SIG-M5 (cell line): Measurements from ENCODE around the gene UAP1L1.
A peak's percentile ranks its signal among the peaks of the same experiment; 100 is the strongest.

Experiments used
- DNase-seq: peaks from one replicate; lab custom pipeline; 2025; lab: John Stamatoyannopoulos, UW

The UAP1L1 gene

DNA sequence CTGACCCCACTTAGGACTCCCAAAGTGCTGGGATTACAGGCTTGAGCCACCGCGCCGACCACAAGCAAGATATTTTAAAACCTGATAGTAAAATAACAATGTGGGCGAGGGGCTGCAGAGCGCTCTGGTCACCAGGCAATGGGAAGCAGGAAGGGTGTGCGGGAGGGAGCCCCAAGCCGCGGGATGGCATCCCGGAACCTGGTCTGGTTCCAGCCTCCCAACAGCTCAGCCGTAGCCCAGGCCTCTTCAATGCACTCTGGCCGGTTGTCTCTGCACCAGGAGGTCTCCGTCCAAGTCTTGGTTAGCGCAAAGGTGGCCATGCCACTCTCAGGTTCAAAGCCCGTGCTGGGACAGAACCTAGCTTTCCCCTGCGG is 694 bp upstream of the UAP1L1 start:
- no peak for DNase-seq

DNA sequence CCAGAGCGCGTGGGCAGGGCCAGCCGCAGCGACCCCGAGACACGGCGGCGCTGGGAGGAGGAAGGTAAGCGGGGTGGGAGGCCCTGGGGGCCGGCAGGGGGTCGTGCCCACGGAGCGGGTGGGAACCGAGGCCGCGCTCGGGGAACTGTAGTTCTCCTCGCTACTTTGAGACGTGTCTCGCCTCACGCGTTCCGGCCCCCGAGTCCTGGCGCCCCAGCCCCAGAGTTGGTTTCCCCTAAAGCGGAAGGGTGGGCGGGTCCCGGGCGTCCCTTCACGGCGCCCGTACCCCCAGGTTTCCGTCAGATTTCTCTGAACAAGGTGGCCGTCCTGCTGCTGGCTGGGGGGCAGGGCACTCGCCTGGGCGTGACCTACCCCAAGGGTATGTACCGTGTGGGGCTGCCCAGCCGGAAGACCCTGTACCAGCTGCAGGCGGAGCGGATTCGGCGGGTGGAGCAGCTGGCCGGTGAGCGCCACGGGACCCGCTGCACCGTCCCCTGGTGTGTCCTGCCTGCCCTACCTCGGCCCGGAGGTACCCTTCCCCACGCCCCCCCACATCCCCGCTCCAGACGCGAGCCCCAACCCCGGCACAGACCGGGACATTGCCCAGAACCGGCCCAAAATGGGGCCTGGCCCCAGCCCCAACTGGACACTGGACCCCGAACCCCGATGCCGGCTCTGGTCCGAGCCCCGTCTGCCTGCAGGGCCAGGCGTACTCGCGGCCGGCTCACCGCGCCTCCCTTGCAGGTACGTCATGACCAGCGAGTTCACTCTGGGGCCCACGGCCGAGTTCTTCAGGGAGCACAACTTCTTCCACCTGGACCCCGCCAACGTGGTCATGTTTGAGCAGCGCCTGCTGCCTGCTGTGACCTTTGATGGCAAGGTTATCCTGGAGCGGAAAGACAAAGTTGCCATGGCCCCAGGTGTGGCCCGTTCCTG is 709 bp downstream of the UAP1L1 start:
- DNase-seq, result no peak

DNA sequence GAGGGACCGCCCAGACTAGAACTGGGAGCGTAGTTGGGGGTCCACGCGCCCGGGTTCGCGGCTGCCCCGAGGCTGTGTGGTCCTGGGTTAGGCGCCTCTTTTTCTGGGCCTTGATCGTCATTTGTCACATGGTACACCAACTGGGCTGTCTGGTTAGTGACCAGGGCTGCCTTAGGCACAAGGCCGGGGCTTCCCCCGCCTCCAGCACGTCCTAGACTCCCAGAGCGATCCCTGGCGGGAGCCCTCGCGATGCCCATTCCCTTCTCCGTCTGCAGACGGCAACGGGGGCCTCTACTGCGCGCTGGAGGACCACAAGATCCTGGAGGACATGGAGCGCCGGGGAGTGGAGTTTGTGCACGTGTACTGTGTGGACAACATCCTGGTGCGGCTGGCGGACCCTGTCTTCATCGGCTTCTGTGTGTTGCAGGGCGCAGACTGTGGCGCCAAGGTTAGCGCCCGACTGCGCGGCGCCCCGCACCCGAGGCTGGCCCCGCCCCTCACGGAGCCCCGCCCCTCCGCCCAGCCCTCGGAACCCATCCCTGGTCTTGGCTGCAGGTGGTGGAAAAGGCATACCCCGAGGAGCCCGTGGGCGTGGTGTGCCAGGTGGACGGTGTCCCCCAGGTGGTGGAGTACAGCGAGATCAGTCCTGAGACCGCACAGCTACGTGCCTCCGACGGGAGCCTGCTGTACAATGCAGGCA is 1.5 kb downstream of the UAP1L1 start:
- DNase-seq, result no peak

DNA sequence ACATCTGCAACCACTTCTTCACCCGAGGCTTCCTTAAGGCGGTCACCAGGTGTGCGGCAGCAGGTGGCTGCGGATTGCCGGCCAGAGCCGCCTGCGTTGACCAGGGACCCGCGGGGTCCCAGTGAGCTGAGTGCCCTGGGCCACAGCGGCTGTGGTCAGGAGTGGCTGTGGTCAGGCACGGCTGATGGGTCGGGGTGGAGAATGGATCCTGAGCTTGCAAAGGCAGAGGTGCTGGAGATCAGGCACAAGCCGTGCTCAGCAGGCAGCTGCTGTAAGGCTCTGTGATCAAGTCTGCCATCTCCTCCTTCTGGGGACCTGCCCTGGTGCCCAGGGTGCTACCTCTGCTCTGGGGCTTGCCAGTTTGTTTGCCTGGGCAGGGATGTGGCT is 2.1 kb downstream of the UAP1L1 start:
- no peak for DNase-seq

DNA sequence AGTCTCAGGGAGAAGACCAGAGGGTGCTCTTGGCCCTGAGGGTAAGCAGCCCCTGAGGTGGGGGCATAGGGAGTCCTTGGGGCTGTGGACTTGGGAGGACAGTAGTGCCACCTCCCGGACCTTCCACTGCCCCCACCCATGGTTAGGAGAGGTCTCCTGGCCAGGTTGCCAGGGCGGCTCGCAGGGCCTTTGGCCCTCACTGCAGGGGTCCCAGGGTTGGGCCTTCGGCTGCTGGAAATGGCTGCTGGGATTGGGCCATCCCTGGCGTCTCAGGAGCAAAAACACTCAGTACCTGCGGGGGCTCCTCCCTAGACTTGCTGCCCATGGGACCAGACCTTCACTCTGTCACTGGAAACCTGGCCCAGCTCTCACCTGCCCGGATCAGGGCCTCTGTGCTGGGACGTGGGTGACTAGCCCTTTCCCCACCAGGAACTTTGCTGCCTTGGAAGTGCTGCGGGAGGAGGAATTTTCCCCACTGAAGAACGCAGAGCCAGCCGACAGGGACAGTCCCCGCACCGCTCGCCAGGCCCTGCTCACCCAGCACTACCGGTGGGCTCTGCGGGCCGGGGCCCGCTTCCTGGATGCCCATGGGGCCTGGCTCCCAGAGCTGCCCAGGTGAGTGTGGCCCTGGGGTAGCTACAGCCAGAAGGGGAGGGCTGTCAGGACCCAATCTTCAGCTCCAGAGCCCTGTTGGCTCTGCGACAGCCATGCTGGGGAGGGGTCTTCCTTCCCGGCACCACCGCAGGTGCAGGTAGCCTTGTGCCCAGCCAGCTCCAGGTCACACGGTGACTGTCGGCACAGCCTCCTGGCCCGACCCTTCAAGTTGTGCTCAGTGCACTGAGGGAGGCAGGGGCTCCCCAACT is 3.2 kb downstream of the UAP1L1 start:
- no peak for DNase-seq

DNA sequence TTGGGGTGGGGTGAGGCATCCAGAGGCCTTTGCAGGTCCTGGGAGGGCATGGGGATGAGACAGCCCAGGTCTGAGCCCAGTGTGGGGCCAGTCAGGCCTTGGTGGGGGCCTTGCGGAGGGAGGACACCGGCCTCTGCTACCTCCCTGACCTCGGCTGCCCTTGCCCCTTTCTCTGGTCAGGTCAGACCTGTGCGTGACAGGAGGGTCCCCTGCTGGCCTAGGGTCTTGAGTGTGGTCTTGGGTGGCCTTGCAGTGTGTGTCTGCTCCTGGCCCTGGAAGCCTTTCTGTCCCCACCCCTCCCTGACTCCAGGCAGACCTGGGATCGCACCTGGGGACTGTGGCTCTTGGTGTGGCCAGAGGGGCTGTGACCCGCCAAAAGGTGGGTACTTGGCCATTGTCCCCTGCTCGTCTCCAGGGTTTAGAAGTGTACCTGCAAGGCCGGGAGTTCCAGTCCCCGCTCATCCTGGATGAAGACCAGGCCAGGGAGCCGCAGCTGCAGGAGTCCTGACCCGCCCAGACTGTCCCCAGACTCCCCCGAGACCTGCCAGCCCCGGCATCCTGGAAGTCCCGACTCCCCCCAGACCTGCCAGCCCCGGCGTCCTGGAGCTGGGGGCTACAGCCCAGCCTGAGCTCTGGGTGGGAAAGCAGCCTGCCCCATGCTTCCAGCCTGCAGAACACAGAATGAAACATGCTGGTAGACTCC is 5.1 kb downstream of the UAP1L1 start:
- DNase-seq, result no peak

DNA sequence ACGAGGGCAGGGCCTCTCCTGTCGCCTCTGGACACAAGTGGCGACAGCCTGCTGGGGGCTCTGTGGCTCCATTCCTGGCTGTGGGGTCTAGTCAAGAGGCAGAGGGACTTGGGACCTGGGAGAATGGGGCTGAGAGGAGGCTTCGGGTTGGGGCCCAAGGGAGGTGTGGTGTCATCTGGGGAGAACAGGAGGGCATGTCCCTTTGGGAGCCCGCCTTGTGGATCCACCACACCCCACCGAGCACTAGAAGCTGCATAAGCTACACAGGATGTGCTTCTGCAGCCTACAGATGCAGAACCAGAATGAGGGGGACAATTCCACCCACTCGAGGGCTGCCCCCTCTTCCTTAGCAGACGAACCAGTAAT is 5.6 kb downstream of the UAP1L1 start:
- DNase-seq, result no peak

DNA sequence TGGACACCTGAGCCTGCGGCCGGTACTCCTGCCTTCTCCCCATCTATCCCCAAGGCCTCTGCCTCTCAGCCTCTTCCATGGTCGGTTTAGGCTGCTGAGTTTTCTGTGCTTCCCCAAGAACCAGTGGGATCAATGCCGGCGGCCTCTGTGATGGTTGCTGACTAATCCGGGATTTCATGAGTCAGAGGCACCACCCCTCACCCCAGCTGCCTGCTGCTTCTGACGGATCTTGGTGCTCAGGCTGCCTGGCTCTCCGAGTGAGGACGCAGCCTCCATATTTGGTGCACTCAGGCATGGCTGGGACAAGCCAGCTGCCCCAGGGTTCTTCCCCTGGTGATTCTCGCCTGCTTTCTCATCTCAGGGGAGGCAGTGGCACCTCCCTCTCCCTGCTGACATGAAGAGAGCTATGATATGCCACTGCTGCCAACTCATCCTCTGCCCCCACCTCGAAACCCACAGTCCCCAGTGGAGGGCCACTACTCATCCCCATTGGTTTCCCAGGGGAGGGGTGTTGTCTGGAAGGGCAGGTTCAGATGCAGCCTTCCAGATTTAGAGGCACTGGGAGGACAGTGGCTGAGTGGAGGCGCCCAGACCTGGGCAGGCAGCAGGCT is 6.2 kb downstream of the UAP1L1 start:
- no peak for DNase-seq

DNA sequence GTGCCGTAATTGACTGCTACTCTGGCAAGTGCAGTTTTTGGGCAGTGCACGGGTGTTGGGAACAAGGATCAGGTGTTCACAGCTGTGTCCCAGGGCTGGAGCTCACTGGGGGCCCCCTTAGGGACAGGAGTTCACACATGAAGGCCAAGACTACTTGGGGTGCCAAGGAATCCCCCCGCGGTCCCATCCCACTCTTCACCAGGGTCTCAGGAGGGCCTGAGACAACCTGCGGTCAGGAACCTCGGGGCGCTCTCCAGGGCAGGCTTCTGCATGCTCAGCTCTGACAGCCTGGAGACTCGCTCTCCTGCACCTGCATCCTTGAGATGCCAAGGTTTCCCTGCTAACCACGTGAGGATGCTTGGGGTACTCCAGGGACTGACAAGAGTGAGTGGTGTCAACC is 7.2 kb downstream of the UAP1L1 start:
- DNase-seq, result no peak

DNA sequence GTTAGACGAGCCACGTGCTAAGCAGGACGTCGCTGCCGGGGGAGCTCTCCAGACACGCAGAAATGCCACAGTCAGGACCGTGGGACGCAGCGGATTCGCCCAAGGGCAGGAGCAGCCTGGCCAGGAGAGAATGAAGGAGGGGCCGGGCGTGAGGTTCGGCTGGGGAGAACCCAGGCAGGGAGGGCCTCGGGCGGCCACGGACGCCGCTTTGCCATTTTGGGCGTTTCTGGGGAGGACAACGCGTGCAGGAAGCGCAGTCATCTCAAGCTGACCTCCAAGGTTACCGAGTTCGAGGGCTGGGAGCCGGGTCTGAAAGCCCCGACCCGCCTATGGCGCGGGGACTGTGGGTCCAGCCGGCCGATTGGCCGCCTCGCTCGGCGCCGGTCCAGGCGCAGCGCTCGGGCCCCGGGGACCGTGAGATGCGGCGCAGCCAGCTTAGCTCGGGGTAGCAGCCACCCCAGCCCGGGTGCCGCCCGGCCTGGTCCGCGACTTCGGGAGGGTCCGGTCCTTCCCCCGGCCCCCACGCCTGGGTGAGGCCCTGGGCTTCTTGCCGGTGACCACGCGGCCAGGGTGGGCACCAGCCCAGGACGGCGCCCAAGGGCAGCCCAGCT is 8.7 kb downstream of the UAP1L1 start:
- DNase-seq, result no peak

DNA sequence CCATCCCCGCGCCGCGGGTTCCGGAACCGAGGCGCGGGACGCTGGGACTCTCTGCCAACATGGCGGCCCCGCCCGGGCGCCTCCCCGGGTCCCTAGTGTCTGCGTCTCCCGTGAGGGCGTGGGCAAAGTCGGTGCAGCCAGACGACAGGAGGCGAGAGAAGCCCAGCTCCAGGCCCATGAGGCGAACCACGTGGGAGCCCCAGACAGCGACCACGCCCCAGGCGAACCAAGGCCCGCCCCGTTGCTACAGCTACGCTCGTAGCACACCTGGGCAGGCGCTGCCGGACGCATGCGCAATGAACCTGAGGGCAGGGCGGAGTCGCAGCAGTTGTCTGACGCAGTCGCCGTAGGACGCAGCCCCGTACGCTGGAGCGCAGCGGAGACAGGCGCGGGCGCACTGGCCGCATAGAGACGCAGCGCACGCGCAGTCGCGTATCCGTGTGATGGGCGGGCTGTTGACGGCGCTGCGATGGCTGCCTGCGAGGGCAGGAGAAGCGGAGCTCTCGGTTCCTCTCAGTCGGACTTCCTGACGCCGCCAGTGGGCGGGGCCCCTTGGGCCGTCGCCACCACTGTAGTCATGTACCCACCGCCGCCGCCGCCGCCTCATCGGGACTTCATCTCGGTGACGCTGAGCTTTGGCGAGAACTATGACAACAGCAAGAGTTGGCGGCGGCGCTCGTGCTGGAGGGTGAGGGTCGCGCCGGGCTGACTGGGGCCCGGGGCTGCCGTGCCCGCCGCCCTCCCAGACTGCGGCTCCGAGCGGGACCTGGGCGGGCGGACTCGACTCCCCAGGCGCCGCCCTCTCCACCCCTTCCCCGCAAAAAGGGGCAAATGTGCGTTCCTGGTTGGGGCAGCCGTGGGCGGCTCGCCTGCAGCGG is 9.5 kb downstream of the UAP1L1 start, which contains the start of gene MAN1B1:
MAN1B1 (plus strand) TSS at position 455 of the 878 bp plus-strand sequence; CDS start at position 470, 15 bp downstream.
- peak; percentile 81 for DNase-seq

DNA sequence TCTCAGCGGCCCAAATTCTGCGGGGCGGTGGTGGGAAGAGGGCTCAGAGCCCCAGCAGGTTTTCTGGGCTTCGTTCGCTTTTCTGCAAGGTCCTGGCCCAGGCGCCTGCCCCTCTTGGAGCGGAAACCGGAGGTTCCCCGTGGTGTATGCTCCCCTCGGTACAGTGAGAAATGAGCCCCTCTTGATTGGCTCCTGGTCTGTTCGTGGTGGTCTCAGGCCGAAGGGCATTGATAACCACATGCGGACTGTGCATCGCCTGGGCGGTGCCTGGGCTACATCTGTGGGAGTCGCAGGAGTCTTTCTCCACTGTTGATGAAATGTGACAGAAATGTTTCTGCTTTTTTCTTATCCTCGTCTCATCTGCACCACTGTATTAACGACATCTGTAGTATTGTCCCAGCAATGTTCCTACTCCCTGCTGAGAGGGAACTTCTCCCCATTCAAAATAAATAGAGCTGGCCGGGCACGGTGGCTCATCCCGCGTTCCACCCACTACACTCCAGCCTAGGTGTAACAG is 10.2 kb downstream of the UAP1L1 start:
- no peak for DNase-seq

DNA sequence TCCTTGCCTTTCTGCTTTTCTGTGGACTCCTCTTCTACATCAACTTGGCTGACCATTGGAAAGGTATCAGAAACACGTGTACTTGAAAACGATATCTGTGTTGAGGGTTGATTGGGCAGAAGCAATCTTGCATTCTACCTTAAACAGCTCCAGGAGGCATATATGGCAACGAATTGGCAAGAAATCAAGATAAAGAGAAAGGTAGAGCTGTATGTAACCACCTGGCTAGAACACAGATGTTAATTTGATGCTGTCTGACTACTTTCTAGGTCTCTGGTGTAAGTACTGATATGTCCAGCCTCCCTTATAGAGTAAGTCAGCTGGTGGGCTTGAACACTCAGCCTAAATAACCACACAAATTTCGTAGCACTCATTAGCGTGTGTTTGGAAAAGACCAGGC is 10.8 kb downstream of the UAP1L1 start:
- DNase-seq, result no peak

DNA sequence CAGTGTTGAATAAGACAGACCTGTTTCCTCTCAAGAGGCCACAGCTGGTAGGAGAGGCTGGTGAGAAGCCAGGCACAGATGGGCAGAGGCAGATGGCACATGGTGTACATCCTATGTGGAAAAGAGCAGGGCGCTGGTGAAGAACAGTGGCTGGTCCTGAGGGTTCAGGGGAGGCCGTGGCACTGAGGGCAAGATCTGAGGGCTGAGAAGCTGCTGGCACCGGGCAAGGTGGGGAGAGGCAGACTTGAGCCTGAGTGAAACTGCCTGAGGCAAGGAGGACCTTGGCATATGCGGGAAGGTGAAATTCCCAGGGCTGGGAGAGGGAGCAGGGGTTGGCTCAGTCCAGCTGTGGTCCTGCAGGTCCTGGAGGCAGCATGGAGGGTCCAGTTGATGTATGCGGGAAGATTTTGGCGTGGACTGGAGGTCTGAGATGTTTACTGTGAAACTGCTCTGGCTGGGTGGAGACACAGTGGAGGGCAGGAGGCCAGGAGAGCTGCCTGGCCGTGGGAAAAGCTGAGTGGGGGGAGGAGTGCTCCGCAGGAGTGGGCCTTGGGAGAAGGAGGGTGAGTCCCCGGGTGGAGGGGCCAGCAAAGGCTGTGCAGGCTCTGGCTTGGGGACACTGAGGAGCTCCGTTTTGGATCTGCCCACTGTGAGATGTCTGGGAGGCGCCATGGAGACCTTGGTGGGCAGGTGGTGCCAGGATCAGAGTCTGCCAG is 12.1 kb downstream of the UAP1L1 start:
- no peak for DNase-seq

DNA sequence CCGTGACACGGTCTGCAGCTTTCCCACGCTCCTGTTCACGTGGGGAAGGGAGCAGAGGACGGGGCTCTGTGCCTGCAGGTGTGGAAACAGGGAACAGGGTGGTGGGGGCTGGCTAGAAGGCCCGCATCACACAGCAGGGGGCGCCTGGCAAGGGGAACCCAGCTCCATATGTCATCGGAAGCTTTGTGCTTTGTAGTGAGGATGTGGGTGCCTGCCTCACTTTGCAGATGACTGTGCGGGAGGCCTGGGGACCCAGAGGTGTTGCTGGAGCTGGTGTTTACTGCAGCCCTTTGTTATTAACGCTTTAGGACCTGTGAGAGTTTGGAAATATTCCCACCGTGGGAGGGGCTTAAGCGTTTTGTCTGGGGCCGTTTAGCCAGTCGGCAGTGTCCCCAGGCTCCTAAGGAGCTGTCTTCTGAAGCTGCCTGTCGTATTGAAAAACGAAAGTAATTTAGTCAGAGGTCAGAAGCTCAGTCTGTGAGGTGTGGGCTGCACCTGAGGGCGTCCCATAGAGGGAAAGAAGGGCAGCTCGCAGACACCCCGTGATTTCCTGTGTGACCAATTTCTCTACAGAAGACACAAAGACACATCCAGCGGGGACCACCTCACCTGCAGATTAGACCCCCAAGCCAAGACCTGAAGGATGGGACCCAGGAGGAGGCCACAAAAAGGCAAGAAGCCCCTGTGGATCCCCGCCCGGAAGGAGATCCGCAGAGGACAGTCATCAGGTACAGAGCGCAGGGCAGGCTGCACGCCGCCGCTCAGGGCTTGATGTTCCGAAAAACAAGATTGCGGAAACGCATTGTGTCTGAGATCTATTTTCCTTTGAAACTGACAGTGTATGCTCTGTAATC is 18.6 kb downstream of the UAP1L1 start:
- no peak for DNase-seq

DNA sequence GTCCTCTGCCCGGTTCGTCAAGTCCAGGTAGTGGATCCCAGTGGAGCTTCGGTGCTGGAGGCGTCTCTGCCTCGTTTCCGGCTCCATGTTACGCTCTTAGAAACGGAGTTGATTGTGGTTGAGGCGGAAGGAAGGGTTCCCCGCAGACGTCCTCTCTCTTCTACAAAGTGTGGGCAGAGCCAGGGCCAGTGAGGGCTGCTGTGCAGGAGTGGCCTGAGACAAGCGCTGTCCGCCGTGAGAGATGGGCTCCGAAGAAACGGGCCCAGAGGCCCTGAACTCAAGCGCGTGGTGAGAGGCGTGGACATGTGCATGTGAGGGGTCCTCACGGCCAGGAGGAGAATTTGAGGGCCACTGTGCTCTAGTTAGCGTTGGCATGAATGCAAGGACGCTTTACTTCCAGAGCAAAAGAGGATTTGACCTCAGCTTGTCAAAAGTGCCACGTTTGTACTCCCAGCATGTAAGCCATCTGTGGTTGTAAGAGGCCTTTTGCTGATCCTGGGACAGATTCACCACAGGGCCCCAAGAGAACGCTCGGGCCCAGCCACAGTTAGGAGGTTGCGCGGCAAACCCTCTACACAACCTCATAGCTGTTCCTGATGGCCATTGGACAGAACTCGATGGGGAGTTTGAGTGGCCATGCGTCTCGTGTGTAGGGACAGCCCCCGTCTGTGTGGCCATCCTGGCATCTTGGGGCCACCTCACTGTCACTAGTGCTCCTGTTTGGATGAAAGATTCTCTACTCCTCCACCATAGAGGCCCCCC is 19.6 kb downstream of the UAP1L1 start:
- no peak for DNase-seq

DNA sequence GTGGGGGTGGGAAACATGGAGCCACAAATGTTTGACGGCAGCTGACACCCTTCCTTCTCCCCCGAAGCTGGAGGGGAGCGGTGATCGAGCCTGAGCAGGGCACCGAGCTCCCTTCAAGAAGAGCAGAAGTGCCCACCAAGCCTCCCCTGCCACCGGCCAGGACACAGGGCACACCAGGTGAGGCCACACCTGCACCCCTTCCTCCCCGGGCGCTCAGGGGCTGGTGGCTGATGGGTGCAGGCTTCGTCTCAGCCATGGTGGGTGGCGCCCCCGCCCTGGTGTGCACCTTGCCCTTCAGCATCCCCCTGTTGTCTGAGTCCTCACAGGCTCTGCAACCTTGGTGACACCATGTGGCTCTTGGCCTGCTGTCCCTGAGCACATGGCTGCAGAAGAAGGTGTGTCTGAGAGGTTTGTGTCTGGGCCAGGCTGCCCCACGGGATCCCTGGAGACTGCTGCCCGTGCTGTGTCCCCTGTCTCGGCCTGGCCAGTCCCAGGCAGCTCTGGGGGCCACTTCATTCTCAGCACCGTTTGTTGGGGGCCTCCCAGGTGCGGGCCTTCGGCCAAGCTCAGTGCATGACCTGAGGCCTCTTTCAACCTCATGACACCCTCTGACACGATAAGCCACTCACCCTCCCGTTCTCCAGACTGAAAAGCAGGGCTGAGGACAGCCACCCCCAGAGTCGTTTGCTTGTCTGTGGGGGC is 20.6 kb downstream of the UAP1L1 start:
- DNase-seq, result no peak
